Stomach (tissue), 9 donors: Measurements from ENCODE around the gene MRC1. TPM values are rescaled to one million over a fixed set of nuclear protein-coding genes. Genes with fewer than 3 reads are reported as not detected.

Source experiments
- DNase-seq, 2 donors: peaks; one replicate each; pipeline versions ENCODE4 v3.0.0 to v3.0.0-alpha.2; 2013 to 2019
- H3K27ac ChIP-seq, 5 donors: fragments of 200-600 bp in 4 of 5; sonication (generic) in 4 of 5; one replicate each; pipeline ENCODE4 v1.5.1; 2013 to 2019; ENCODE audit warnings: mild to moderate bottlenecking in 1 of 5, moderate library complexity in 1 of 5
- H3K27me3 ChIP-seq, 3 donors: fragments of 200-600 bp; sonication (generic); one replicate each; pipeline ENCODE4 v1.5.1; 2017 to 2019; ENCODE audit warnings: mixed run types in 1 of 3
- H3K36me3 ChIP-seq, 4 donors: fragments of 200-600 bp; sonication (generic); 1 replicate in 3 of 4; 2 replicates in 1 of 4; pipeline ENCODE4 v1.5.1; 2016 to 2019
- H3K4me1 ChIP-seq, 4 donors: fragments of 200-600 bp; sonication (generic); one replicate each; pipeline ENCODE4 v1.5.1; 2016 to 2019
- H3K4me3 ChIP-seq, 4 donors: fragments of 200-600 bp; sonication (generic) in 3 of 4; one replicate each; pipeline ENCODE4 v1.5.1; 2016 to 2019; ENCODE audit warnings: mild to moderate bottlenecking in 1 of 4
- H3K9me3 ChIP-seq, 4 donors: fragments of 200-600 bp; sonication (generic); one replicate each; pipeline ENCODE4 v1.5.1; 2016 to 2019
- CTCF ChIP-seq, 7 experiments: fragments of 450-650 bp in 4 of 7; fragments of 200-600 bp in 3 of 7; sonication (generic) in 3 of 7; IDR thresholded peaks; one replicate each; pipeline ENCODE4 v1.5.1; 2016 to 2019; ENCODE audit warnings: antibody characterized with exemption in 7 of 7, control low read depth in 2 of 7, mild to moderate bottlenecking in 1 of 7
- EP300 ChIP-seq: sonication (generic); formaldehyde crosslinking; IDR thresholded peaks from one replicate; pipeline ENCODE4 v1.6.1; 2017; ENCODE audit warnings: antibody characterized with exemption
- POLR2A ChIP-seq, 4 donors: fragments of 450-650 bp; IDR thresholded peaks; one replicate each; pipeline ENCODE4 v1.6.1; 2016; ENCODE audit warnings: antibody characterized with exemption in 4 of 4, control low read depth in 2 of 4, mild to moderate bottlenecking in 1 of 4, moderate library complexity in 1 of 4
- POLR2AphosphoS5 ChIP-seq, 3 donors: sonication (generic); formaldehyde crosslinking; IDR thresholded peaks; one replicate each; pipeline ENCODE4 v1.6.1; 2016; ENCODE audit warnings: antibody characterized with exemption in 3 of 3
- WGBS, 5 donors: extraction: QIAGEN DNeasy Blood & Tissue Kit in 3 of 5; methylation state at CpG; one replicate each; pipeline versions ENCODE4 v1.1.5 to v1.1.7; 2013 to 2018; 5-methylcytosine and 5-hydroxymethylcytosine counted together
- intact Hi-C: fragments of 100-400 bp; cut with DNase I; formaldehyde crosslinking; loops from one replicate; pipeline ENCODE4 v1.15.1; 2023; ENCODE audit warnings: low total_unique reads
- polyA plus RNA-seq, 3 donors: library from polyadenylated mRNA; stranded (reverse); fragments of 200-250 nt; gene quantifications; one replicate each; pipeline ENCODE4 v1.2.3, GENCODE V29; 2013
- total RNA-seq, 5 donors: library from RNA; depleted of rRNA; stranded (reverse); fragments of >200 nt; gene quantifications; one replicate each; pipeline versions ENCODE4 v1.1.0 to v1.2.3, GENCODE V29; 2014 to 2016
- donor health status: healthy with polysubstance abuse.
- donor health status: Bipolar disorder and iron deficiency.
- donor health status: healthy.

The MRC1 gene
- total and polyA plus RNA-seq, 8 donors = 1.9 to 50.3 (median 7.5) TPM

GRCh38 chr10:17805330-17805729, 3.8 kb upstream of the MRC1 start:
- Histone ChIP-seq H3K9me3 (no peaks in the 10 kb centered on the region), H3K4me1 (no peaks in the 10 kb centered on the region), H3K36me3 (no peaks in the 10 kb centered on the region), H3K27me3 (no peaks in the 10 kb centered on the region), H3K4me3 (no peak overlapping the region), H3K27ac (no peak overlapping the region)
- DNase-seq = no peak
- intact Hi-C loops = no loop called here
- no peak for TF ChIP-seq POLR2AphosphoS5 (IDR thresholded peaks at IDR 0.05)
- TF ChIP-seq EP300 = no peak
- no peak for TF ChIP-seq CTCF (IDR thresholded peaks at IDR 0.05)
- no peak for TF ChIP-seq POLR2A (IDR thresholded peaks at IDR 0.05)
- WGBS, 5 donors = 55 to 88% (median 63%) methylated on average over 3 of the region's 3 CpGs

- WGBS, 5 donors = 43 to 77% (median 60%) methylated on average over 7 of the region's 7 CpGs
- intact Hi-C loops = no loop called here
- no peaks in the 10 kb centered on the region for H3K4me1 ChIP-seq
- no peak overlapping the region for H3K27ac ChIP-seq
- no peaks in the 10 kb centered on the region for H3K36me3 ChIP-seq
- H3K4me3 ChIP-seq = no peak overlapping the region
- TF ChIP-seq EP300 = no peak
- no peak for TF ChIP-seq CTCF (IDR thresholded peaks at IDR 0.05)
- H3K9me3 ChIP-seq = no peaks in the 10 kb centered on the region
- DNase-seq = no peak
- no peaks in the 10 kb centered on the region for H3K27me3 ChIP-seq
These were observed 3.1 kb upstream of the MRC1 start for GRCh38 chr10:17805921-17806577.

GRCh38 chr10:17811146-17811865, 2.2 kb downstream of the MRC1 start:
- TF ChIP-seq EP300 (no peak), POLR2A (IDR thresholded peaks at IDR 0.05) (no peak), CTCF (IDR thresholded peaks at IDR 0.05) (no peak), POLR2AphosphoS5 (IDR thresholded peaks at IDR 0.05) (no peak)
- no peak overlapping the region for H3K27ac ChIP-seq
- no peaks in the 10 kb centered on the region for H3K27me3 ChIP-seq
- H3K4me1 ChIP-seq = no peaks in the 10 kb centered on the region
- H3K36me3 ChIP-seq = no peaks in the 10 kb centered on the region
- no peak for DNase-seq
- H3K9me3 ChIP-seq = no peaks in the 10 kb centered on the region
- intact Hi-C loops = no loop called here
- WGBS, 5 donors = 70 to 81% (median 77%) methylated on average over 4 of the region's 4 CpGs
- H3K4me3 ChIP-seq = peak overlapping the region in 3 of 4 donors; percentile 19 to 32 (median 21)

DNA sequence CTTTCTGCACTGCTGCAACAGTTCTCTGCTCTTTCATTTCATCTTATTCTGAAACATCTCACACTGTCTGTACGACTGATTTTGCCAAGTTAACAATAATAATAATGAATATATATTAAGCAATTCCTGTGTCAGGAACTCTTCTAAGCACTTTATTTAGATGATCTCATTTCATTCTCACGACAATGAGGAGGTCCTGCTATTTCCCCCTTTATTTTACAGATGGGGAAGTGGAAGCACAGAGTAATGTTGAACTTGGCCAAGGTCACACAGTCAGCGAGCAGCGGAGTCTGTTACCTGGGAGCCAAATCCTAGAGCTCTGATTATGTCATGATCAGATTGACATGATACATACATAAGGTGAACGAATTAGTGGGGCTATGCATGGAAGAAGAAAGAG, 5.8 kb downstream of the MRC1 start:
- Histone ChIP-seq H3K4me3 (no peak overlapping the region), H3K36me3 (no peaks in the 10 kb centered on the region), H3K9me3 (no peaks in the 10 kb centered on the region), H3K27me3 (no peaks in the 10 kb centered on the region), H3K27ac (no peak overlapping the region), H3K4me1 (no peaks in the 10 kb centered on the region)
- intact Hi-C loops = no loop called here
- WGBS, 5 donors = 47 to 60% (median 56%) methylated on average over 5 of the region's 5 CpGs
- TF ChIP-seq CTCF (IDR thresholded peaks at IDR 0.05) = no peak
- no peak for TF ChIP-seq POLR2A (IDR thresholded peaks at IDR 0.05)
- no peak for TF ChIP-seq EP300
- TF ChIP-seq POLR2AphosphoS5 (IDR thresholded peaks at IDR 0.05) = no peak
- no peak for DNase-seq
